HCT116 (cell line): ENCODE measurements around the gene BACE1-AS.

Source experiments
- CEBPB ChIP-seq: IDR thresholded peaks from 2 replicates; pipeline ENCODE4 v1.6.1; 2012; ENCODE audit warnings: low read depth
- CTCF ChIP-seq, 3 experiments: fragments of 200-600 bp in 1 of 3; sonication (generic) in 1 of 3; IDR thresholded peaks in 2 of 3; conservative IDR thresholded peaks in 1 of 3; 2 replicates each; pipeline ENCODE4 v1.5.1; 2012 to 2017; ENCODE audit warnings: low read depth in 2 of 3, low read length in 2 of 3, antibody characterized with exemption in 1 of 3, borderline replicate concordance in 1 of 3, control low read depth in 1 of 3, mild to moderate bottlenecking in 1 of 3, mixed read lengths in 1 of 3, mixed run types in 1 of 3, moderate library complexity in 1 of 3; ENCODE audit not compliant: insufficient read depth in 1 of 3
- ELF1 ChIP-seq: IDR thresholded peaks from 2 replicates; pipeline ENCODE4 v1.6.1; 2012; ENCODE audit warnings: low read depth, borderline replicate concordance
- EZH2 ChIP-seq: fragments of 200-600 bp; sonication (generic); IDR thresholded peaks from 2 replicates; pipeline ENCODE4 v1.6.1; 2017; ENCODE audit warnings: antibody characterized with exemption, mixed run types
- EZH2phosphoT487 ChIP-seq: fragments of 200-600 bp; IDR thresholded peaks from 2 replicates; pipeline ENCODE4 v1.6.1; 2018; ENCODE audit warnings: antibody characterized with exemption, borderline replicate concordance
- JUND ChIP-seq: IDR thresholded peaks from 2 replicates; pipeline ENCODE4 v1.6.1; 2012
- POLR2A ChIP-seq: IDR thresholded peaks from 2 replicates; pipeline ENCODE4 v1.7.0; 2011; ENCODE audit warnings: borderline replicate concordance; ENCODE audit not compliant: insufficient read depth, insufficient read length; ENCODE audit errors: extremely low read depth
- POLR2AphosphoS5 ChIP-seq: IDR thresholded peaks from 2 replicates; pipeline ENCODE4 v1.6.1; 2011; ENCODE audit warnings: mild to moderate bottlenecking, low read depth, low read length, moderate library complexity
- RAD21 ChIP-seq: IDR thresholded peaks from 2 replicates; pipeline ENCODE4 v1.6.1; 2012; ENCODE audit warnings: low read depth, mild to moderate bottlenecking
- YY1 ChIP-seq: IDR thresholded peaks from 2 replicates; pipeline ENCODE4 v1.6.1; 2011; ENCODE audit warnings: low read length, low read depth, moderate library complexity, mild to moderate bottlenecking; ENCODE audit not compliant: insufficient replicate concordance; ENCODE audit errors: extremely low read depth
- TF ChIP-seq, protein P1 (sequence below): IDR thresholded peaks from 2 replicates; pipeline ENCODE4 v1.6.1; 2012

GRCh38 chr11:117271208-117271607 is 19.9 kb upstream of the BACE1-AS start:
- no peak for TF ChIP-seq EZH2phosphoT487
- TF ChIP-seq RAD21: no peak
- TF ChIP-seq CTCF (IDR thresholded peaks at IDR 0.05 in 2 of 3, conservative IDR thresholded peaks at IDR 0.05 in 1 of 3; ENCODE audit: borderline replicate concordance in 1 of 3, insufficient read depth in 1 of 3, low read depth in 2 of 3, low read length in 2 of 3): no peak
- no peak for TF ChIP-seq EZH2
- no peak for TF ChIP-seq JUND
- TF ChIP-seq YY1: no peak
- TF ChIP-seq, protein P1, sequence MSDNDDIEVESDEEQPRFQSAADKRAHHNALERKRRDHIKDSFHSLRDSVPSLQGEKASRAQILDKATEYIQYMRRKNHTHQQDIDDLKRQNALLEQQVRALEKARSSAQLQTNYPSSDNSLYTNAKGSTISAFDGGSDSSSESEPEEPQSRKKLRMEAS: no peak
- no peak for TF ChIP-seq ELF1
- TF ChIP-seq POLR2AphosphoS5: no peak
- no peak for TF ChIP-seq CEBPB
- TF ChIP-seq POLR2A: no peak
